Astrocyte (in vitro differentiated cells and primary cell): ENCODE measurements around the gene POMT2. TPM values are rescaled to one million over a fixed set of nuclear protein-coding genes. Genes with fewer than 3 reads are reported as not detected.
"Not testable (repeated sequence)": the region's sequence is repeated elsewhere in the genome, so short reads cannot be mapped to it uniquely, and the experiment has no call there.

Experiments
- DNase-seq: peaks from one replicate; pipeline ENCODE4 v3.0.0-alpha.2; 2010; ENCODE audit warnings: low read depth
- FAIRE-seq: peaks from 2 replicates; lab custom pipeline; 2011; peaks lifted over from hg19 to GRCh38; lab: Jason Lieb, UNC
- H2AFZ ChIP-seq: 2 replicates; pipeline ENCODE4 v1.6.0; 2012; ENCODE audit warnings: low read depth, low read length, inconsistent platforms
- H3K27ac ChIP-seq: 2 replicates; pipeline ENCODE4 v1.5.1; 2011; ENCODE audit warnings: low read depth, low read length, inconsistent platforms
- H3K27me3 ChIP-seq: 2 replicates; pipeline ENCODE4 v1.6.0; 2011; ENCODE audit warnings: low read length, inconsistent platforms; ENCODE audit not compliant: insufficient read depth
- H3K36me3 ChIP-seq: 2 replicates; pipeline ENCODE4 v1.5.1; 2011; ENCODE audit warnings: low read length, inconsistent platforms; ENCODE audit not compliant: insufficient read depth
- H3K4me1 ChIP-seq: 2 replicates; pipeline ENCODE4 v1.5.1; 2011; ENCODE audit warnings: low read length, inconsistent platforms; ENCODE audit not compliant: insufficient read depth
- H3K4me2 ChIP-seq: 2 replicates; pipeline ENCODE4 v1.6.0; 2012; ENCODE audit warnings: low read length, inconsistent platforms
- H3K4me3 ChIP-seq: 2 replicates; pipeline ENCODE4 v1.5.1; 2011; ENCODE audit warnings: low read depth, mild to moderate bottlenecking, low read length, inconsistent platforms; ENCODE audit not compliant: insufficient read depth
- H3K79me2 ChIP-seq: 2 replicates; pipeline ENCODE4 v1.6.0; 2012; ENCODE audit warnings: mild to moderate bottlenecking, low read length, inconsistent platforms; ENCODE audit not compliant: insufficient read depth
- H3K9ac ChIP-seq: 2 replicates; pipeline ENCODE4 v1.6.0; 2012; ENCODE audit warnings: mild to moderate bottlenecking, low read length, inconsistent platforms
- H3K9me3 ChIP-seq: 2 replicates; pipeline ENCODE4 v1.5.1; 2012; ENCODE audit warnings: low read depth, mild to moderate bottlenecking, low read length, inconsistent platforms; ENCODE audit not compliant: insufficient read depth
- H4K20me1 ChIP-seq: 2 replicates; pipeline ENCODE4 v1.6.0; 2012; ENCODE audit warnings: low read length, inconsistent platforms; ENCODE audit not compliant: insufficient read depth
- H3K27ac Mint-ChIP-seq: one replicate; pipeline ENCODE4 v1.8.0; 2021; ENCODE audit warnings: mild to moderate bottlenecking, mixed read lengths; ENCODE audit not compliant: unreplicated experiment
- H3K27me3 Mint-ChIP-seq: one replicate; pipeline ENCODE4 v1.8.0; 2021; ENCODE audit warnings: low read depth, mixed read lengths; ENCODE audit not compliant: unreplicated experiment
- H3K36me3 Mint-ChIP-seq: one replicate; pipeline ENCODE4 v1.8.0; 2021; ENCODE audit warnings: low read depth, mixed read lengths; ENCODE audit not compliant: unreplicated experiment
- H3K4me1 Mint-ChIP-seq: one replicate; pipeline ENCODE4 v1.8.0; 2021; ENCODE audit warnings: low read depth, mixed read lengths; ENCODE audit not compliant: unreplicated experiment
- H3K4me3 Mint-ChIP-seq: one replicate; pipeline ENCODE4 v1.8.0; 2021; ENCODE audit warnings: mild to moderate bottlenecking, moderate library complexity, mixed read lengths; ENCODE audit not compliant: unreplicated experiment
- H3K9me3 Mint-ChIP-seq: one replicate; pipeline ENCODE4 v1.8.0; 2021; ENCODE audit warnings: mild to moderate bottlenecking, mixed read lengths; ENCODE audit not compliant: unreplicated experiment
- EZH2 ChIP-seq: IDR thresholded peaks from 2 replicates; pipeline ENCODE4 v1.6.1; 2012; ENCODE audit warnings: mild to moderate bottlenecking, low read length, inconsistent platforms; ENCODE audit not compliant: insufficient read depth
- total RNA-seq: library from RNA; stranded (reverse); gene quantifications from 2 replicates; pipeline ENCODE4 v1.2.1, GENCODE V29; 2021
- TF ChIP-seq, protein P1 (sequence below): IDR thresholded peaks from 2 replicates; pipeline ENCODE4 v1.5.1; 2011; ENCODE audit warnings: low read depth, mild to moderate bottlenecking, inconsistent platforms, low read length, moderate library complexity; ENCODE audit not compliant: insufficient read depth

The POMT2 gene
- total RNA-seq, 1 donor from 2014 or later = 53.4 TPM

DNA sequence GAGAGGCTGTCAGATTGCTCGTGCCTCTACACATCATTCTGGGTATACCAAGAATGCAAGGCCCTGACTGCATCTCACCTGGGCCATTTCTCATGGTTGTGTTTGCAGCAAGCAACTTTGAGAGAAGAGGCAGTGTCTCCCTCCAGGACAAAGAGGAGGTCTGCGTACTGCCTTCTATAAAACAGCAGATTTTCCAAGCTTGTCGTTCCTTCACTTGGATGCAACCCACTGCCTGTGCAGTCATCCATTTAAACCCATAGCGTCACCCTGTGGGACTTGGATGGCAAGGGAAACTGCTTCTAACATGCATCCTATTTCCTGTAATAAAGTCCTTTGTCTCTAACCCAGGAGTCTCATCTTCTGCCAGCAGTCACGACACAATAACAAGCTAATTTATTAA lies 1.3 kb downstream of the POMT2 start:
- H2AFZ ChIP-seq = no peak overlapping the region
- H3K9me3 ChIP-seq = no peaks in the 10 kb centered on the region
- Mint-ChIP-seq H3K36me3 (no peaks in the 10 kb centered on the region), H3K27ac (no peak overlapping the region), H3K9me3 (no peaks in the 10 kb centered on the region), H3K4me3 (peak overlapping the region; percentile 91), H3K27me3 (no peaks in the 10 kb centered on the region), H3K4me1 (peaks cover 22% of the 10 kb centered on the region)
- DNase-seq (no peak), FAIRE-seq (no peak)
- peaks cover 22% of the 10 kb centered on the region for H3K4me1 ChIP-seq
- H3K27me3 ChIP-seq = no peaks in the 10 kb centered on the region
- peaks cover 36% of the 10 kb centered on the region for H4K20me1 ChIP-seq
- no peak for TF ChIP-seq EZH2
- TF ChIP-seq, protein P1, sequence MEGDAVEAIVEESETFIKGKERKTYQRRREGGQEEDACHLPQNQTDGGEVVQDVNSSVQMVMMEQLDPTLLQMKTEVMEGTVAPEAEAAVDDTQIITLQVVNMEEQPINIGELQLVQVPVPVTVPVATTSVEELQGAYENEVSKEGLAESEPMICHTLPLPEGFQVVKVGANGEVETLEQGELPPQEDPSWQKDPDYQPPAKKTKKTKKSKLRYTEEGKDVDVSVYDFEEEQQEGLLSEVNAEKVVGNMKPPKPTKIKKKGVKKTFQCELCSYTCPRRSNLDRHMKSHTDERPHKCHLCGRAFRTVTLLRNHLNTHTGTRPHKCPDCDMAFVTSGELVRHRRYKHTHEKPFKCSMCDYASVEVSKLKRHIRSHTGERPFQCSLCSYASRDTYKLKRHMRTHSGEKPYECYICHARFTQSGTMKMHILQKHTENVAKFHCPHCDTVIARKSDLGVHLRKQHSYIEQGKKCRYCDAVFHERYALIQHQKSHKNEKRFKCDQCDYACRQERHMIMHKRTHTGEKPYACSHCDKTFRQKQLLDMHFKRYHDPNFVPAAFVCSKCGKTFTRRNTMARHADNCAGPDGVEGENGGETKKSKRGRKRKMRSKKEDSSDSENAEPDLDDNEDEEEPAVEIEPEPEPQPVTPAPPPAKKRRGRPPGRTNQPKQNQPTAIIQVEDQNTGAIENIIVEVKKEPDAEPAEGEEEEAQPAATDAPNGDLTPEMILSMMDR = no peak
- no peak overlapping the region for H3K27ac ChIP-seq
- peaks cover 52% of the 10 kb centered on the region for H3K79me2 ChIP-seq
- H3K9ac ChIP-seq = peak overlapping the region; percentile 96
- no peak overlapping the region for H3K4me3 ChIP-seq
- no peaks in the 10 kb centered on the region for H3K36me3 ChIP-seq
- H3K4me2 ChIP-seq = peak overlapping the region; percentile 94

DNA sequence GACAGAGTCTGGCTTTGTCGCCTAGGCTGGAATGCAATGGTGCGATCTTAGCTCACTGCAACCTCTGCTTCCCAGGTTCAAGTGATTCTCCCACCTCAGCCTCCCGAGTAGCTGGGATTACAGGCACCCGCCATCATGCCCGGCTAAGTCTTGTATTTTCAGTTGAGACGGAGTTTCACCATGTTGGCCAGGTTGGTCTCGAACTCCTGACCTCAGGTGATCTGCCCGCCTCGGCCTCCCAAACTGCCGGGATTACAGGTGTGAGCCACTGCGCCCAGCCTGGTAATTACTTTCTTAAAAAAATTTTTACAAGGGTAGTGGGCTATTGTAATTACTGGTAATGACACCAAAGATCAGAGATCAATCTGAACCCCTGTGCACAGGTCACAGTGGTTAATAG lies 1.9 kb downstream of the POMT2 start:
- H3K4me3 ChIP-seq, H3K27ac Mint-ChIP-seq, H2AFZ ChIP-seq, H3K27me3 Mint-ChIP-seq, H3K36me3 ChIP-seq, FAIRE-seq, H3K4me2 ChIP-seq, H3K9me3 ChIP-seq, H3K4me3 Mint-ChIP-seq, H3K27me3 ChIP-seq, H3K36me3 Mint-ChIP-seq, H3K9me3 Mint-ChIP-seq, H3K27ac ChIP-seq, DNase-seq: not testable (repeated sequence)
- Histone ChIP-seq H4K20me1 (peaks cover 36% of the 10 kb centered on the region), H3K9ac (peak overlapping the region; percentile 96), H3K79me2 (peaks cover 53% of the 10 kb centered on the region), H3K4me1 (peaks cover 28% of the 10 kb centered on the region)
- peaks cover 28% of the 10 kb centered on the region for H3K4me1 Mint-ChIP-seq

DNA sequence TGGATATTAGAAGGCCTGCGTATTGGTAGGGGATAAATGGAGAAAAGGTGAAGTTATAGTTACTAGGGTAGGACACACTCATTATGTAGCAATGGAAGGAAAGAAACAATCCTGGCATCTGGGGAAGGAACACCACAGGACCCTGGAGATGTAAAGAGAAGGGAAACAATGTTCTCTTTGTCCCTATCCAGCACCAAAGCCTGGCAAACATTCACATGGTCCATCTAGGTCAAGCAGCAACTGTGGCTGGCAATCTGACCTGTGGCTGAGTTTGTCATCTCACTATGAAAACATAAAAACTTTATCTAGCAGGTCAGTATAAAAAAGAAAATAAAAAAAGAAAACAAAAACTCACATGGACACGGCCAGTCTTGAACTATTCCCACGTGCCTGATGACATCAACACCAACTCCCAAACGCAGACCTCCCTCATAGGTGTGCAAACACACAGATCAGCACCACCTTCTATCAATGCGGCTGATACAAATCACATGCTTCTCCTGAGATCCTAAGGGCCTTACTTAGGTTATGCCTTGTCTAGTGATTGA lies 2.6 kb downstream of the POMT2 start:
- Histone ChIP-seq H3K79me2 (peaks cover 58% of the 10 kb centered on the region), H3K4me2 (no peak overlapping the region), H3K36me3 (no peaks in the 10 kb centered on the region), H2AFZ (no peak overlapping the region), H3K4me1 (peaks cover 28% of the 10 kb centered on the region), H3K27me3 (no peaks in the 10 kb centered on the region), H3K27ac (no peak overlapping the region), H3K4me3 (no peak overlapping the region), H3K9me3 (no peaks in the 10 kb centered on the region), H3K9ac (peak overlapping the region; percentile 2), H4K20me1 (peaks cover 36% of the 10 kb centered on the region)
- H3K4me3 Mint-ChIP-seq = no peak overlapping the region
- no peaks in the 10 kb centered on the region for H3K9me3 Mint-ChIP-seq
- peaks cover 34% of the 10 kb centered on the region for H3K4me1 Mint-ChIP-seq
- DNase-seq = no peak
- no peak for FAIRE-seq
- no peaks in the 10 kb centered on the region for H3K27me3 Mint-ChIP-seq
- H3K27ac Mint-ChIP-seq = no peak overlapping the region
- H3K36me3 Mint-ChIP-seq = no peaks in the 10 kb centered on the region
- TF ChIP-seq EZH2 = no peak
- TF ChIP-seq, protein P1 = no peak
